ENCODE data around the gene WDR90.

DNA sequence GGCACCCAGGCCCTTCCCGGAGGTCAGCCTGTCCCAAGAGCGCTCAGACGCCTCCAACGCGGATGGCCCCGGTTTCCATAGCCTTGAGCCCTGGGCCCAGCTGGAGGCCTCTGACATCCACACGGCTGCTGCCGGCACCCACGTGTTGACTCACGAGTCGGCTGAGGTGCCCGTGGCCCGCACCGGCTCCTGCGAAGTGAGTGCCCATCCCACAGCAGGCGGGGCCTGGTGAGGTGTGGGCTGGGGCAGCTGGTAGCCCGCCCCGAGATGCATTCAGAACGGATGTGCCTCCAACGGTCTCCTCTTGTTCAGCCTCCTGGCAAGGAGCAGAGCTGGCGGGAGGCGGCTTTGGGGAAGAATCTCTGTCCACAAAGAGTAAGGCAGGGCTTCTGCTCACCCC, 2.7 kb downstream of the WDR90 start:
- TF ChIP-seq, protein P1, sequence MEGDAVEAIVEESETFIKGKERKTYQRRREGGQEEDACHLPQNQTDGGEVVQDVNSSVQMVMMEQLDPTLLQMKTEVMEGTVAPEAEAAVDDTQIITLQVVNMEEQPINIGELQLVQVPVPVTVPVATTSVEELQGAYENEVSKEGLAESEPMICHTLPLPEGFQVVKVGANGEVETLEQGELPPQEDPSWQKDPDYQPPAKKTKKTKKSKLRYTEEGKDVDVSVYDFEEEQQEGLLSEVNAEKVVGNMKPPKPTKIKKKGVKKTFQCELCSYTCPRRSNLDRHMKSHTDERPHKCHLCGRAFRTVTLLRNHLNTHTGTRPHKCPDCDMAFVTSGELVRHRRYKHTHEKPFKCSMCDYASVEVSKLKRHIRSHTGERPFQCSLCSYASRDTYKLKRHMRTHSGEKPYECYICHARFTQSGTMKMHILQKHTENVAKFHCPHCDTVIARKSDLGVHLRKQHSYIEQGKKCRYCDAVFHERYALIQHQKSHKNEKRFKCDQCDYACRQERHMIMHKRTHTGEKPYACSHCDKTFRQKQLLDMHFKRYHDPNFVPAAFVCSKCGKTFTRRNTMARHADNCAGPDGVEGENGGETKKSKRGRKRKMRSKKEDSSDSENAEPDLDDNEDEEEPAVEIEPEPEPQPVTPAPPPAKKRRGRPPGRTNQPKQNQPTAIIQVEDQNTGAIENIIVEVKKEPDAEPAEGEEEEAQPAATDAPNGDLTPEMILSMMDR (IDR thresholded peaks at IDR 0.05; ENCODE audit: low read depth, low read length) = no peak
- TF ChIP-seq, protein P2, sequence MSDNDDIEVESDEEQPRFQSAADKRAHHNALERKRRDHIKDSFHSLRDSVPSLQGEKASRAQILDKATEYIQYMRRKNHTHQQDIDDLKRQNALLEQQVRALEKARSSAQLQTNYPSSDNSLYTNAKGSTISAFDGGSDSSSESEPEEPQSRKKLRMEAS (IDR thresholded peaks at IDR 0.05; ENCODE audit: low read depth, low read length) = no peak
- TF ChIP-seq POLR2A (IDR thresholded peaks at IDR 0.05; ENCODE audit: extremely low read depth, insufficient read length) = no peak

Data from NB4 (cell line).